GM12872 (cell line): Measurements from ENCODE around the gene CLMP.

ENCODE experiments used
- TF ChIP-seq, protein P1 (sequence below): IDR thresholded peaks from 3 replicates; pipeline ENCODE4 v1.5.1; 2011; ENCODE audit warnings: low read depth, mild to moderate bottlenecking, low read length, moderate library complexity; ENCODE audit not compliant: insufficient read depth

Gene CLMP

DNA sequence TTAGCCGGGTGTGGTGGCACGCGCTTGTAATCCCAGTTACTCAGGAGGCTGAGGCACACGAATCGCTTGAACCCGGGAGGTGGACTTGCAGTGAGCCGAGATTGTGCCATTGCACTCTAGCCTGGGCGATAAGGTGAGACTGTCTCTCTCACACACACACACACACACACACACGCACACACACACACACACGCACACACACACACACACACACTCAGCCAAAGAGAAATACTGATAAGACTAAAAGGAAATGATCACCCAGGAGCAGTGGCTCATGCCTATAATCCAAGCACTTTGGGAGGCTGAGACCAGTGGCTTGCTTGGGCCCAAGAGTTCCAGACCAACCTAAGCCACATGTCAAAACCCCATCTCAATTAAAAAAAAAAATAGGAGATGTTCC lies 153.9 kb downstream of the CLMP start:
- TF ChIP-seq, protein P1, sequence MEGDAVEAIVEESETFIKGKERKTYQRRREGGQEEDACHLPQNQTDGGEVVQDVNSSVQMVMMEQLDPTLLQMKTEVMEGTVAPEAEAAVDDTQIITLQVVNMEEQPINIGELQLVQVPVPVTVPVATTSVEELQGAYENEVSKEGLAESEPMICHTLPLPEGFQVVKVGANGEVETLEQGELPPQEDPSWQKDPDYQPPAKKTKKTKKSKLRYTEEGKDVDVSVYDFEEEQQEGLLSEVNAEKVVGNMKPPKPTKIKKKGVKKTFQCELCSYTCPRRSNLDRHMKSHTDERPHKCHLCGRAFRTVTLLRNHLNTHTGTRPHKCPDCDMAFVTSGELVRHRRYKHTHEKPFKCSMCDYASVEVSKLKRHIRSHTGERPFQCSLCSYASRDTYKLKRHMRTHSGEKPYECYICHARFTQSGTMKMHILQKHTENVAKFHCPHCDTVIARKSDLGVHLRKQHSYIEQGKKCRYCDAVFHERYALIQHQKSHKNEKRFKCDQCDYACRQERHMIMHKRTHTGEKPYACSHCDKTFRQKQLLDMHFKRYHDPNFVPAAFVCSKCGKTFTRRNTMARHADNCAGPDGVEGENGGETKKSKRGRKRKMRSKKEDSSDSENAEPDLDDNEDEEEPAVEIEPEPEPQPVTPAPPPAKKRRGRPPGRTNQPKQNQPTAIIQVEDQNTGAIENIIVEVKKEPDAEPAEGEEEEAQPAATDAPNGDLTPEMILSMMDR: no peak

GRCh38 chr11:123040111-123040432 lies 155.0 kb downstream of the CLMP start:
- TF ChIP-seq, protein P1: no peak

DNA sequence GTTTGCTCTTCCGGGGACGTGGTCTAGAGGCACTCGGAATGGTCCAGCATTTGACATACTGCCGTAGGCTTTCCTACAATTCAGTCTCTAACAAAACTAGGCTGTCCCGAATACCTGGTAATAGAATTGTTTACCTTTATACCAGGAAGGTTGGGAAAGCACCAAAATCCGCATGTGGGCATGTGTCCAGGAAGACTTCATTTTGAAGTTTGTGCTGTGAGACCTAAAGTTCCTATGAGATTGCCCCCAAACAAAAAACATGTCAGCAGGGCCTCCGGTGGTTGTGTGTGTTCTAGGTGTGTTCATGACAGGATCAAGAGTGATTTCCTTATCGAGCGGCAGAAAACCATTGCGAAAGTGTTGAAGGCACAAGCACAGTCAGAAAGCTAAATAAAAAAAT lies 159.2 kb downstream of the CLMP start:
- TF ChIP-seq, protein P1: no peak

GRCh38 chr11:123034597-123034996 lies 160.5 kb downstream of the CLMP start:
- TF ChIP-seq, protein P1: no peak

GRCh38 chr11:123033895-123034294 lies 161.2 kb downstream of the CLMP start:
- TF ChIP-seq, protein P1: 0 out of 3 replicates have a peak, but pooled peaks have one; percentile 32

- TF ChIP-seq, protein P1: no peak
Observed at GRCh38 chr11:123030517-123030916, 164.5 kb downstream of the CLMP start.

DNA sequence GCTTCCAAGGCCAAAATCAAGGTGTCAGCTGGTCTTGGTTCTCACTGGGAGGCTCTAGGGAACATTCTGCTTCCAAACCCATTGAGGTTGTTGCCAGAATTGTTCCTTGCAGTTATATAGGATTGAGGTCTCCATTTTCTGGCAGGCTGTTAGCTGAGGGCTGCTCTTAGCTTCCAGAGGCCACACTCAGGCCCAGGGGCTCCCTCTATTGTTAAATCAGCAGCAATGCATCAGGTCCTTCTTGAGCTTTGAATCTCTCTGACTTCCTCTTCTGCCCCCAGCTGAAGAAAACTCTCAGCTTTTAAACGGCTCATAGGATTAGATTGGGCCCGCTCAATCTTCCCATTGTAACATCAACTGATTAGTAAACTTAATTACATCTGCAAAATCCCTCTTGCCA lies 174.1 kb downstream of the CLMP start:
- TF ChIP-seq, protein P1: peak; percentile 67
